ENCODE results near the gene FKBP4. TPM values are rescaled to one million over a fixed set of nuclear protein-coding genes. Genes with fewer than 3 reads are reported as not detected.
"Not testable (repeated sequence)": the region's sequence is repeated elsewhere in the genome, so short reads cannot be mapped to it uniquely, and the experiment has no call there.

The FKBP4 gene
- total and polyA plus RNA-seq, 3 donors from 2014 or later = 64.2 to 154 (median 74.9) TPM

DNA sequence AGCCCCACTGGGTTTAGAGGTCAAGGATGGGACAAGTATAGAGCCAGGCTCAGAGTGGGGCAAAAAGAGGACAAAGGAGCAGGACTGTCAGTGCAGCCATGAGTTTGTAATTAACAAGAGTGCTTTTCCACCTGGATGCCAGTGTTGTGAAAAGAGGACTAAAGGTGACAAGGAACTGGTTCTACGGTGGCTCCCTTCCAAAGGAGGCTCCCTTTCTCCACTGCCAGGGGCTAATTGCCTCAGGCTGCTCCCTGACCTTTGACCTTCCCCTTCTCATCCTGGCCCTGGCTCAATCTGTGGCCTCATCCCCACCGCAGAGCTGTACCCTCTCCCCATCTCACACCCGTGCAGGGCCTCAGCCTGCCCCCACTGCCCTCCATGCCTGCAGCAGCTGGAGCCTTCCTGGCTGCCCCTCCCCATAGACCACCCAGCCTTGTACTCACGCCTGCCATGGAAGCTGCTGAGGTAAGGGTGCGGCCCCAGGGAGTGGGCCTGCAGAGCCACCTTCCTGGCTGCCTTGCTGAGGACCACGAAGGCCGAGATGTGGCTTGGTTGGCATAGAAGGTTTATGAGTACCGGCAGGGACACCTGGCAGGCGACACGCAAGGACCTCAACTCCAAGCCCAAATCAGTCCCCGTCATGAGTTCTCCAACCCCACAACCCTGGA is 24.8 kb upstream of the FKBP4 start:
- H3K9me3 ChIP-seq = no peaks in the 10 kb centered on the region
- 87% methylated on average over 9 to 11 of the region's 11 CpGs for WGBS, 2 donors
- H3K36me3 ChIP-seq (ENCODE audit: low read depth, missing control alignments) = no peaks in the 10 kb centered on the region
- no peaks in the 10 kb centered on the region for H3K27me3 ChIP-seq
- DNase-seq = no peak
- TF ChIP-seq, protein P1, sequence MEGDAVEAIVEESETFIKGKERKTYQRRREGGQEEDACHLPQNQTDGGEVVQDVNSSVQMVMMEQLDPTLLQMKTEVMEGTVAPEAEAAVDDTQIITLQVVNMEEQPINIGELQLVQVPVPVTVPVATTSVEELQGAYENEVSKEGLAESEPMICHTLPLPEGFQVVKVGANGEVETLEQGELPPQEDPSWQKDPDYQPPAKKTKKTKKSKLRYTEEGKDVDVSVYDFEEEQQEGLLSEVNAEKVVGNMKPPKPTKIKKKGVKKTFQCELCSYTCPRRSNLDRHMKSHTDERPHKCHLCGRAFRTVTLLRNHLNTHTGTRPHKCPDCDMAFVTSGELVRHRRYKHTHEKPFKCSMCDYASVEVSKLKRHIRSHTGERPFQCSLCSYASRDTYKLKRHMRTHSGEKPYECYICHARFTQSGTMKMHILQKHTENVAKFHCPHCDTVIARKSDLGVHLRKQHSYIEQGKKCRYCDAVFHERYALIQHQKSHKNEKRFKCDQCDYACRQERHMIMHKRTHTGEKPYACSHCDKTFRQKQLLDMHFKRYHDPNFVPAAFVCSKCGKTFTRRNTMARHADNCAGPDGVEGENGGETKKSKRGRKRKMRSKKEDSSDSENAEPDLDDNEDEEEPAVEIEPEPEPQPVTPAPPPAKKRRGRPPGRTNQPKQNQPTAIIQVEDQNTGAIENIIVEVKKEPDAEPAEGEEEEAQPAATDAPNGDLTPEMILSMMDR (IDR thresholded peaks at IDR 0.05) = no peak
- no peak for TF ChIP-seq POLR2A (IDR thresholded peaks at IDR 0.05)
- H3K4me3 ChIP-seq = no peak overlapping the region
- no peak overlapping the region for H3K27ac ChIP-seq
- intact Hi-C loops (cut with DNase I; ENCODE audit: low total_unique reads) = no loop called here
- H3K4me1 ChIP-seq = no peaks in the 10 kb centered on the region

DNA sequence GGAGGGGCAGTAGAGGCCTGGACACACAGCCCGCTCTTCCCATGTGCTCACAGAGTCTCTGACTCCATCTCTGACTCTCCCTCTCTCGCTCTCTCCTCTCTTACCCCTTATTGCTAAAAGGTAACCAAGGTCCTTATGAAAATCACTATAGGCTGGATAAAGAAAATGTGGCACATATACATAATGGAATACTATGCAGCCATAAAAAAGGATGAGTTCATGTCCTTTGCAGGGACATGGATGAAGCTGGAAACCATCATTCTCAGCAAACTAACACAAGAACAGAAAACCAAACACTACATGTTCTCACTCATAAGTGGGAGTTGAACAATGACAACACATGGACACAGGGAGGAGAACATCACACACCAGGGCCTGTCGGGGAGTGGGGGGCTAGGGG is 24.2 kb upstream of the FKBP4 start:
- WGBS, 2 donors = 99 to 100% methylated on average over 3 of the region's 3 CpGs
- H3K4me1 ChIP-seq; H3K27me3 ChIP-seq; H3K27ac ChIP-seq; DNase-seq; intact Hi-C loops (cut with DNase I; ENCODE audit: low total_unique reads); H3K9me3 ChIP-seq; H3K36me3 ChIP-seq (ENCODE audit: low read depth, missing control alignments); H3K4me3 ChIP-seq: not testable (repeated sequence)

DNA sequence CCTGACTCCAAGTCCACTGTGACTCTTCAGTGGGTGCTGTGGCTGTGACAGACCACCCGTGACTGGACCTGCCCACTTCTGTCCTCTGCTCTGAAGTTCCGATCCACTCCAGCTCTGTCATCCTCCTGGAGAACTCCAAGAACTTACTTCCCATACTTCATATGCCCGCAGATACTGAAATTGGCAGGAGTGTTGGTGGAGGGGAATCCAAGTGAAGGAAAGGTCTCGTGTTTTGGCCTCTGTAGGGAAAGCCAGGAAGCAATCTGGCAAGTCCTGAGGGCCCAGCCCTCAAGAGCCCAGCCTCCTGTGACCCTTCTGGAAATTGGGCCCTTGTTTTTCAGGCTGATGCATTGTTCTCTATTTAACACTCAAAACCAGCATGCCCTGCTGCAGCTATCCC is 22.4 kb upstream of the FKBP4 start:
- TF ChIP-seq, protein P1 (IDR thresholded peaks at IDR 0.05) = no peak
- TF ChIP-seq POLR2A (IDR thresholded peaks at IDR 0.05) = no peak
- intact Hi-C loops (cut with DNase I; ENCODE audit: low total_unique reads) = no loop called here
- Histone ChIP-seq H3K4me1 (peaks cover 3% of the 10 kb centered on the region), H3K27me3 (no peaks in the 10 kb centered on the region), H3K4me3 (no peak overlapping the region), H3K27ac (no peak overlapping the region), H3K36me3 (ENCODE audit: low read depth, missing control alignments) (no peaks in the 10 kb centered on the region), H3K9me3 (no peaks in the 10 kb centered on the region)
- 79 to 84% methylated on average over 4 of the region's 4 CpGs for WGBS, 2 donors
- DNase-seq = no peak

DNA sequence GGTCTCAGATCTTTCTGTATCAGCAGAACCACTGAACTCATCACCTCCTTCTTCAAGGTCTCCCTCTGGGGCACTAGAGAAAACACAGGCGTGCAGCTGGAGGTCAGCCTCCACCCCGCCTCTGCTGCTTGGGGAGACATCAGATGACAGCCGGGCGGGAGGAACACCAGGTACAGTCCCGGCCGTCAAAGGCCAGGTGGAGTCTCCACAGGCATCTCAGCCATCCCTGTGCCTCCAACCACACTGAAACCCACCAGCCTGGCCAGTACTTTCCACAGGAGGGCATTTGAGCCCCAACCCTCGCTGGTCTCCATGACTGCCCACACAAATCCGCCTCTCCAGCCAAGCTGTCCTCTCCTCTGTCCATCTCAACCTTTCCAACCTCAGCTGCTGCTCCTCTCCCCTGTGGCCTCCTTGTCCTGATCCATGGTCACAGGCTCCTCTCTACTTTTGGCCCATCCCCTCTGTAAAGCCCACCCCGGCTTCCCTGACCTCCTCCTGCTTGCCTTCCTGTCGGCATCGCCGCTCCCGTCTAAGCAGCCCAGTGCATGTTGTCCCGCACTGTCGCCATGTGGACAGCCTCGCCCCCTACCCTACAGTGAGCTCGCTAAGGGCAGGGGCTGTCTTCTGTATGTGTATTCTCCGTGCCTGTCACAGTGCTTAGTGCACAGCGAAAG is 21.4 kb upstream of the FKBP4 start:
- Histone ChIP-seq H3K36me3 (ENCODE audit: low read depth, missing control alignments) (no peaks in the 10 kb centered on the region), H3K4me3 (no peak overlapping the region), H3K4me1 (peaks cover 3% of the 10 kb centered on the region), H3K9me3 (no peaks in the 10 kb centered on the region), H3K27ac (no peak overlapping the region), H3K27me3 (no peaks in the 10 kb centered on the region)
- intact Hi-C loops (cut with DNase I; ENCODE audit: low total_unique reads) = no loop called here
- 81 to 90% methylated on average over 18 to 19 of the region's 19 CpGs for WGBS, 2 donors
- no peak for DNase-seq
- TF ChIP-seq, protein P1 (IDR thresholded peaks at IDR 0.05) = no peak
- no peak for TF ChIP-seq POLR2A (IDR thresholded peaks at IDR 0.05)

DNA sequence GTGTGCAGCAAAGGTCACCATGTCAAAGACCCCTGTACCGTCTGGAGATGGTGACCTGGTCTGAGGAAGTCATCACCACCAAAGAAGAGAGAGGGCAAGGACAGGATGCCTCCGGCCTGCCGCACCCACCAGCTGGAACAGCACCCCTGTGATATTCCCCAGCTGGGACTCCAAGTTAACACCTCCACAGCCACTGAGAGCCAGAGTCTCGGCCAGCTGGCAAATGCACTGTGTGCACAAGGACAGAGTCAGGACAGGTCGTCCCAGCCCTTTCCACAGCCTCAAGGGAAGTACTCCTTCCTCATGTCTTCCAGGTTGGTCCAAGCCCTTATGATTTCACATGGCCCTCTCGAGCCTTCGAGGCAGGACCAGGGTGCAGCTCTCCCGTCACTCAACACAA is 19.3 kb upstream of the FKBP4 start:
- H3K27me3 ChIP-seq = no peaks in the 10 kb centered on the region
- no peak overlapping the region for H3K4me3 ChIP-seq
- H3K4me1 ChIP-seq = peaks cover 3% of the 10 kb centered on the region
- H3K36me3 ChIP-seq (ENCODE audit: low read depth, missing control alignments) = no peaks in the 10 kb centered on the region
- H3K9me3 ChIP-seq = no peaks in the 10 kb centered on the region
- no peak overlapping the region for H3K27ac ChIP-seq
- TF ChIP-seq POLR2A (IDR thresholded peaks at IDR 0.05) = no peak
- TF ChIP-seq, protein P1 (IDR thresholded peaks at IDR 0.05) = no peak
- 60 to 83% methylated on average over 7 to 8 of the region's 8 CpGs for WGBS, 2 donors
- intact Hi-C loops (cut with DNase I; ENCODE audit: low total_unique reads) = no loop called here
- DNase-seq = no peak
